IPS-20b (cell line): Measurements from ENCODE around the gene SERINC5.

Experiments used
- H3K27ac ChIP-seq: one replicate; pipeline ENCODE4 v1.5.1; 2013; ENCODE audit warnings: low read length
- H3K27me3 ChIP-seq: 2 replicates; pipeline ENCODE4 v1.6.1; 2013; ENCODE audit warnings: mild to moderate bottlenecking, low read length, inconsistent platforms; ENCODE audit not compliant: insufficient read depth
- H3K36me3 ChIP-seq: 2 replicates; pipeline ENCODE4 v1.6.1; 2013; ENCODE audit warnings: low read depth, mild to moderate bottlenecking, inconsistent platforms, low read length, moderate library complexity; ENCODE audit not compliant: insufficient read depth
- H3K4me1 ChIP-seq: 2 replicates; pipeline ENCODE4 v1.6.1; 2013; ENCODE audit warnings: mild to moderate bottlenecking, control low read depth, inconsistent platforms, low read length, moderate library complexity; ENCODE audit not compliant: insufficient read depth
- H3K4me3 ChIP-seq: 2 replicates; pipeline ENCODE4 v1.5.1; 2013; ENCODE audit warnings: mild to moderate bottlenecking, low read length, inconsistent platforms
- H3K9ac ChIP-seq: 2 replicates; pipeline ENCODE4 v1.6.1; 2013; ENCODE audit warnings: low read depth, mild to moderate bottlenecking, inconsistent platforms, low read length, moderate library complexity
- H3K9me3 ChIP-seq: 2 replicates; pipeline ENCODE4 v1.6.1; 2013; ENCODE audit warnings: mild to moderate bottlenecking, low read depth, low read length, inconsistent platforms; ENCODE audit not compliant: insufficient read depth

Gene SERINC5

DNA sequence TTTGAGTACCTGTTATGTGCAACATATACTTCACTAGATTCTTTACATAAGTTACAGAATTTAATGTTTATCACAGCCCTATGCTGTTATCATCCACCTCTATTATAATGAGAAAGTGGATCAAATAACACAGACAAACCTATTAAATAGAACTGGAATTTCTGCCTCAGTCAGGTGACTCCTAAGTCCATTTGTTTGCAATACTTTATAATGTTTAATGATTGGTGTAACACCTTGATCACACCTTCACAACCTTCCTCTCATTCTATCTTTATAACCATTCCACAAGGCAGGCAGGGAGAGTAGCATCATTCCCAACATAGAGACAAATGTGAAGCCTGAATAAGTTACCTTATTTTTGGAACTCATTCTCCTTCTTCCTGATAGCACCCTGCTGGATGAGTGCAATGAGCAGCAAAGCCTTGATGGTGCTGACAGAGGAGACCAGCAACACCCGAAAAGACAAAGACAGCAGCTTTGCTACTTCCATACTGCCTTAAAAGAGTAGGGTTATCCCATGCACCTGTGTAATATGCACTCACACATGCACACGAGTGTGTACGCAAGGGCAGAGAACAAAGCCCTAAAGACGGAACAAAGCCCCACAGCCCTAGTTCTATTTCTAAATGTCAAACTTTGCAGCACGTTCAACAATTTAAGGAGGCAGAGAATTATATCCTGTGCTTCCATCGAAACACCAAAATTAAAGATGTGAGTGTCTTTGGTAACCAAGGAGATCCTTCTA, 30.5 kb downstream of the SERINC5 start:
- H3K9me3 ChIP-seq: no peaks in the 10 kb centered on the region
- no peak overlapping the region for H3K27ac ChIP-seq
- peaks cover 12% of the 10 kb centered on the region for H3K4me1 ChIP-seq
- no peak overlapping the region for H3K4me3 ChIP-seq
- no peaks in the 10 kb centered on the region for H3K27me3 ChIP-seq
- no peaks in the 10 kb centered on the region; the same call in 1 of the 2 replicates for H3K36me3 ChIP-seq
- no peak overlapping the region for H3K9ac ChIP-seq

DNA sequence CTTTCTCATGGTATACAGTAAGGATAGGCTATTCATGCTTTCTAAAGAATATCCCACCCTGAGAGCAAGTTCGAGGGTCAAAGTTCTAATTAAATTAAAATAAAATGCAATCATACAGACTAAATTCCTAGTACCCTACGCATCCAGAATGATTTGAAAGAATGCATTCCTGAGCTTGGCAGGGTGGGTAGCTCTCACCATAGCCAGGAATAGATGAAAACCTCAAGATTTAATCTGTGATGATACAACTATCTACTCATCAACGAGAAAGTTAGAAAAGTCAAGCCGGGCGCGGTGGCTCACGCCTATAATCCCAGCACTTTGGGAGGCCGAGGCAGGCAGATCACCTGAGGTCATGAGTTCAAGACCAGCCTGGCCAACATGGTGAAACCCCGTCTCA, 32.3 kb downstream of the SERINC5 start:
- H3K27ac ChIP-seq: no peak overlapping the region
- no peak overlapping the region for H3K4me3 ChIP-seq
- no peak overlapping the region for H3K9ac ChIP-seq
- H3K27me3 ChIP-seq: no peaks in the 10 kb centered on the region
- H3K9me3 ChIP-seq: no peaks in the 10 kb centered on the region
- H3K36me3 ChIP-seq: no peaks in the 10 kb centered on the region; the same call in 1 of the 2 replicates
- peaks cover 13% of the 10 kb centered on the region for H3K4me1 ChIP-seq

DNA sequence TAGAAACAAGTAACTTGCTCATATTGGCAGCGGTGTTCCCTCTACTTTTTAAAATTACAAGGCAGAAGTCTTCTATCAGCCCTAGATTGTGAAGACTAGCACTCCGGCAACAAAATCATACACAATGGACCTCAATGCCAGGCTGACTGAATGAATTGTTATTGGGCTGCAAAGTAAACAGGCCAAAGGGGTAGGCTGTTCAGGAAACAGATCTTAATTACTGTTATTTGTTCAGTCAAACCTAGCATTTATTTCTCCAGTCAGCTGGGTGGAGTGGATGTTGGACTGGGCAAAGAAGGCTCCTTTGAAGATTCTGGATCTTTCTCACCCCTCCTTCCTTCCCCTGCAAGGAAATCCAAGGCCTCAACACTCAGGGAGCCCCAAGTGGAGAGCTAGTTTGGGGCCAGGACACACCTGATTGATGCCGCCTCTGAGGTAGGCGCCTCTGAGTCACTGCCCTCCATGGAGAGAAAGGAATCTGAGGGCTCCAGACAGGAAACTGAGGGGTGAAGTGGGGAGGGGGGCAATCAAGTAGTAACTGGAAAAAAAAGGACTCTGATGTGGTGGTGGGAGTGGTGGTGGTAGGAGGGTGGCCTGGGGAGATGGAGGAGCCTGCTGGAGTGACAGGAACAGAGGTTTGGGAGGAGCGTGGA, 35.5 kb downstream of the SERINC5 start:
- Histone ChIP-seq H3K27ac (no peak overlapping the region), H3K27me3 (no peaks in the 10 kb centered on the region), H3K4me3 (no peak overlapping the region), H3K36me3 (no peaks in the 10 kb centered on the region; the same call in 1 of the 2 replicates), H3K9me3 (no peaks in the 10 kb centered on the region), H3K9ac (no peak overlapping the region), H3K4me1 (peaks cover 15% of the 10 kb centered on the region)

DNA sequence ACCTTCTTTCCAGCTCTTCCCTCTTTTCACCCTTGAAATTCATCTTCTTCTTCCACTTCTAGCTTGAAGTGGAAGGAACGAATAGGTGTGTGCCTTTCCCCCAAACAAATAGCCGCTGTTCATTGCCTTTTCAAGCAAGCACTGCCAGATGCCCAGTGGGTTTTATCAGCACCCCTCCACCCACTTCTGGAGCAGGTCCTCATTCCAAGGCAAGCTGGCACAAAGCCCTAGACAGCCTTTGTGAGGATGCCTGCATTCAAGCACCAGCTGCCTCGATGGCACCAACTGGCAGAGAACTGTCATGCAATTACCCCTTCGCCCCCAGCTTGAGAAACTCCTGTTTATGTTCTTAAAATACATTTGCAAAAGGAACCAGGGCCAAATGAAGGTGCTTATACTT, 36.5 kb downstream of the SERINC5 start:
- H3K4me3 ChIP-seq: no peak overlapping the region
- no peaks in the 10 kb centered on the region for H3K9me3 ChIP-seq
- H3K27me3 ChIP-seq: no peaks in the 10 kb centered on the region
- no peaks in the 10 kb centered on the region; the same call in 1 of the 2 replicates for H3K36me3 ChIP-seq
- H3K9ac ChIP-seq: no peak overlapping the region
- H3K27ac ChIP-seq: no peak overlapping the region
- peaks cover 15% of the 10 kb centered on the region for H3K4me1 ChIP-seq

DNA sequence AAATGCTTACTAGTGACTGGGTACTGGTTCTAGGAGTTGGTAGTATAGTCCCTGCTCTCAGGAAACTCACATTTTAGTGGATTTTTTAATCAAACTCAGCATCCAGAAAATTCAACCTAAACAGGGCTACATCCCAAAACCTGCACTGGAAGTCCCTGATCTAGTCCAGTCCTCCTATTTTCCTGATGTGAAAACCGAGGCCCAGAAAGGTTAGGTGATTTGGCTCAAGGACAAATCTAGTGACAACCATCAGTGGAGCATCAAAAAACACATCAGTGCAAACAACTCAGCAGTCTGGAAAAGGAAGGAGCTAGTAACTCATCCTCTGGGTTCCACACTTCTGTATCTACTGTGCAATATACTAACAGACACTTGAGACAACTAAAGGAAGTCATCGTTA, 38.2 kb downstream of the SERINC5 start:
- H3K27me3 ChIP-seq: no peaks in the 10 kb centered on the region
- peaks cover 15% of the 10 kb centered on the region for H3K4me1 ChIP-seq
- no peak overlapping the region for H3K27ac ChIP-seq
- H3K36me3 ChIP-seq: no peaks in the 10 kb centered on the region; the same call in 1 of the 2 replicates
- H3K9me3 ChIP-seq: no peaks in the 10 kb centered on the region
- no peak overlapping the region for H3K4me3 ChIP-seq
- no peak overlapping the region for H3K9ac ChIP-seq

DNA sequence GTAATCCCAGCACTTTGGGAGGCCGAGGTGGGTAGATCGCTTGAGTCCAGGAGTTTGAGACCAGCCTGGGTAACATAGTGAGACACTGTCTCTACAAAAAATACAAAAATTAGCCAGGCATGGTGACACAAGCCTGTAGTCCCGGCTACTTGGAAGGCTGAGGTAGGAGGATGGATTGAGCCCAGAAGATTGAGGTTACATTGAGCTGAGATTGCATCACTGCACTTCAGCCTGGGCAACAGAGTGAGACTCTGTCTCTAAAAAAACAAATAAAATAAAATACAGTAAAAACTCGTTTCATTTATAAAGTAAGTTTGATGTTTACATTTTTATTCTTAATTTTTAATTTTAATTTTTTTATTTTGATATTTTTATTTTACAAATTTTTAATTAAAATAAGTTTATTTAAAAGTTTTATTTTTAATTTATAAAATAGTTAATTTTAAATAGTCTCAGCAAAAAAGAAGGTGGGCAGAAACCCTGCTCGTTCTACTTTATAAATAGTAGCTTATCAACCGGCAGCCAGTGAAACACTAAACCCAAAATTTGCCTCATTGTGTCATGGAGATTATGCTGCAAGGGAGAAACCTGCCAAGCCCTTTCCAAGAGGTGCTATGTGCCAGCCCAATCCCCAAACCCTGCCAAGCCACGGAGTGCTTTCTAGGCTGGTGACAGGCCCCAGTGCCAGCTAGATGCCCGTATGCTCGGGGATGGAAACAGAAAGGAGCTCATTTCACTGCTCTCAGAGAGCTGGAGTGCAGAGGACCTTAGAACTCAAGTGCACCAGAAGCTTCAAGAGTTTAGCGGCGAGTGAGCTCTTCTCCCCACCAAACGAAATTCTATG, 38.9 kb downstream of the SERINC5 start:
- Histone ChIP-seq H3K4me3 (no peak overlapping the region), H3K36me3 (no peaks in the 10 kb centered on the region; the same call in 1 of the 2 replicates), H3K27ac (no peak overlapping the region), H3K9ac (no peak overlapping the region), H3K9me3 (no peaks in the 10 kb centered on the region), H3K27me3 (no peaks in the 10 kb centered on the region), H3K4me1 (peaks cover 15% of the 10 kb centered on the region)

DNA sequence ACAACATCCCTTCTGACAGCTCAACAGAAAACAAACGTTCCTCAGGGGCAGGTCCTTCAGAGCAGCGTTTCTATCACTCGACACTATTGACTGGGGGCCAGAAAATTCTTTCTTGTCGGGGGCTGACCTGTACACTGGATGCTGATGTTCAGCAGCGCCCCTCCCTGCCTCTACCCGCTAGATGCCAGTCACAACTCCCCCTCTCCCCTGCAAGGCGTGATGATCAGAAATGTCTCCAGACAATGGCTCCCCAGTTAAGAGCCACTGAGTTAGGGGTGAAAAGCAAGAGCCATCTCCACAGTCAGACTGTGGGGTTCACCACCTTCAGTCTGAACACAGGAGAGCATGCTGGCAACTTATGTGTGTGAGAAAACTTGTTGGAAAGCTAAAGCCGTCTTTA, 39.8 kb downstream of the SERINC5 start:
- Histone ChIP-seq H3K4me3 (no peak overlapping the region), H3K4me1 (peaks cover 23% of the 10 kb centered on the region), H3K27ac (no peak overlapping the region), H3K36me3 (no peaks in the 10 kb centered on the region; the same call in 1 of the 2 replicates), H3K9ac (no peak overlapping the region), H3K9me3 (no peaks in the 10 kb centered on the region), H3K27me3 (no peaks in the 10 kb centered on the region)

DNA sequence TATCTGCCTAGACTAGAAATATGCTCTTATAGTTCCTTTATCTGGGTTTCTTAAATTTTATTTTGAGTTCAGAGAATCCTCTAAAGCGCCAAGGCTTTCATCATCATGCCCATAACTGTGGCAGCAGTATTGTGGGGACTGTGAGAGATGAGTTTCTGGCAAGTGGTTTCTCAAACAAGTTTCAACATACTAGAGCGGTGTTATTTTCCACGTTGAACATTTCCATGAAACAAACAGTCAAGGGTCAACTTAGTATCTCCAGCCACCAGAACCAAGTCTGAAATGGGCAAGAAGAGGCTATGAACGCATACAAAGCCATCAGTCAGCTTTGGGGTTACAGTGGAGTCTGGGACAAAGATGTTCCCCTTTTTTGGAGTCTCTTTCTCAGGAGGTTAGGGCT, 40.3 kb downstream of the SERINC5 start:
- H3K36me3 ChIP-seq: peaks cover 2% of the 10 kb centered on the region; the same call in 1 of the 2 replicates
- no peaks in the 10 kb centered on the region for H3K9me3 ChIP-seq
- peaks cover 22% of the 10 kb centered on the region for H3K4me1 ChIP-seq
- H3K27ac ChIP-seq: no peak overlapping the region
- no peaks in the 10 kb centered on the region for H3K27me3 ChIP-seq
- H3K4me3 ChIP-seq: no peak overlapping the region
- no peak overlapping the region for H3K9ac ChIP-seq

DNA sequence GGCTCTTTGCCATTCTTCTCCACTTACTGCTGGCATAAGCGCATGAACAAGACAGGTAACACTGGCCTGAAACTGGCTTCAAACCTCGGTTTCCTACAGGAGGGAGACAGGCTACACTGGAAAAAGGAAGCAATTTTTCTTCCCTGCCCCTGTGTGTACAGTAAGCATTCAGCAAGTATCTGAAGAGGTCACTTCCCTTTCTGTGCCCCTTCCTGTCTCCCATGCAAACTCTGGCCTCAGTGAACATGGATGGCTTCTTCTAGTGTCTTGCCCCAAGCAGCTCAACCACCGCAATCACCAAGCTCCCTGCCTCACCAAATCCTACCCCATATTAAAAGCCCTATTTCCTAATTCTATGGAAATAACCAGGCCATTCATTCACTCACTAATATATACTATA, 42.4 kb downstream of the SERINC5 start:
- no peak overlapping the region for H3K9ac ChIP-seq
- H3K4me1 ChIP-seq: peaks cover 11% of the 10 kb centered on the region
- no peaks in the 10 kb centered on the region for H3K27me3 ChIP-seq
- H3K9me3 ChIP-seq: no peaks in the 10 kb centered on the region
- no peak overlapping the region for H3K27ac ChIP-seq
- peaks cover 3% of the 10 kb centered on the region; the same call in 1 of the 2 replicates for H3K36me3 ChIP-seq
- H3K4me3 ChIP-seq: no peak overlapping the region

DNA sequence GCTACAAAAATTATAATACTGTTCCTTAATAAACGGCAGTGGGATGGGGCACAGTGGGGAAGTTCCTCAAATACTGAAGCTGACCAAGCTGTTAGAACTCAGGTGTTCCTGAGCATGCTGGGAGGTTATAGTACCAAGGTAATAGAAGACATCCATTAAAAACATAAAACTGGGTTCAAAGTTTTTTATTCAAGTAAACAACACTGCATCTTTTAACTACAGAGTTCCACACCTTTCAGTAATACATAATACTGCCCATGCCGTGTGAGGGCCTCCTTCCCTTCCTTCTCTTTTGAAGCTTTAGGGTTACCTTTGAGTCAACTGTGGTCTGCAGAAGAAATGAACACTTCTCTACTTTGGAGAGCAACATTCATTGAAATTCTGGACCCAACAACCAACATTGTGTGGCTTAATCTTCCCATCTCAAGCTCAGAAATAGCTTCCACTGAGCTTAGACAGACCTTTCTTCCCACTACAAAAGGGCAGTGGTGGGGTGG, 43.6 kb downstream of the SERINC5 start:
- Histone ChIP-seq H3K9me3 (no peaks in the 10 kb centered on the region), H3K36me3 (peaks cover 3% of the 10 kb centered on the region; the same call in 1 of the 2 replicates), H3K9ac (no peak overlapping the region), H3K27me3 (no peaks in the 10 kb centered on the region), H3K4me3 (no peak overlapping the region), H3K27ac (no peak overlapping the region), H3K4me1 (peaks cover 9% of the 10 kb centered on the region)

DNA sequence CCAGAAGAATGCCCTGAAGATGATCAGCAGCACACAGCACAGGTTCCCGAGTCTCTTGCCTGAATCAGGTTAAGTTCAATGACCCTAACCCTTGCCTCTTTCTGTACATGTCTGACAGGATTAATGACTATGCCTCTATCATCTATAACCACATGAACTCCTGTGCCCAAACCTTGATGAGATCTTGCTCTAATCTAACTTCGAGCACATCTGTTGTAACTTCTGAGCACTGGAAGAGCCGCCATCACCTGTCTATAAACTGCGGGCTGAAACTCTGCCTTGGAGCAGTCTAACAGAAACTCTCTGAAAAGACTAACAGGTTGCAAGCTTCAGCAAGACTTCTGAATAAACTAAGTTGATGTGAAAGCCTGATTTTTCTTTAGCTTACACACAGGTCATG, 44.5 kb downstream of the SERINC5 start:
- Histone ChIP-seq H3K27me3 (no peaks in the 10 kb centered on the region), H3K9me3 (no peaks in the 10 kb centered on the region), H3K4me1 (peaks cover 8% of the 10 kb centered on the region), H3K36me3 (peaks cover 3% of the 10 kb centered on the region; the same call in 1 of the 2 replicates), H3K27ac (no peak overlapping the region), H3K9ac (no peak overlapping the region), H3K4me3 (no peak overlapping the region)
